HCT116 (cell line): ENCODE measurements around the gene MCM8. TPM values are rescaled to one million over a fixed set of nuclear protein-coding genes. Genes with fewer than 3 reads are reported as not detected.

Experiments
- ATAC-seq: fragments of 200-7000 bp; cut with Tn5 transposase; 2 replicates; pipeline ENCODE4 v1.9.1; 2020; ENCODE audit warnings: mild to moderate bottlenecking, moderate library complexity
- BruUV-seq: library from RNA; stranded (reverse); fragments of 400-500 nt; replicated peaks from 2 replicates; lab custom pipeline; 2021; lab: Mats Ljungman, UMichigan
- CTCF ChIA-PET: fragments of 300-600 bp; sonication (Branson Sonifier 250); formaldehyde crosslinking; loops from one replicate; lab custom pipeline; 2021; ENCODE audit warnings: antibody characterized with exemption; lab: Charles Lee
- POLR2A ChIA-PET: fragments of 300-600, 350-600 bp; sonication (Branson Sonifier 250); formaldehyde crosslinking; loops from one replicate; lab custom pipeline; 2021; ENCODE audit warnings: antibody characterized with exemption; lab: Charles Lee
- RAD21 ChIA-PET, 2 experiments: fragments of 300-600 bp; sonication (Branson Sonifier 250); formaldehyde crosslinking; loops; one replicate each; lab custom pipeline; 2023; ENCODE audit warnings: low total read pairs in 2 of 2; ENCODE audit not compliant: uncharacterized antibody in 2 of 2, unreplicated experiment in 2 of 2, low non-redundant PET in 1 of 2; lab: Charles Lee
- DNase-seq: peaks from one replicate; pipeline ENCODE4 v3.0.0-alpha.2; 2010; ENCODE audit warnings: low read depth, low spot score
- H2AFZ ChIP-seq: fragments of 200-600 bp; shearing (Covaris generic), sonication (generic); 2 replicates; pipeline ENCODE4 v1.6.1; 2017; ENCODE audit warnings: low read depth, mixed run types, mixed read lengths, antibody characterized with exemption, low read length; ENCODE audit not compliant: poor library complexity, severe bottlenecking
- H3K27ac ChIP-seq: 2 replicates; pipeline ENCODE4 v1.5.1; 2012; ENCODE audit warnings: low read depth, low read length
- H3K27me3 ChIP-seq: fragments of 200-600 bp; sonication (generic); 2 replicates; pipeline ENCODE4 v1.6.1; 2016; ENCODE audit warnings: mixed run types, low read length, mixed read lengths; ENCODE audit not compliant: insufficient read depth
- H3K36me3 ChIP-seq, 2 experiments: fragments of 200-500 bp in 1 of 2; fragments of 200-600 bp in 1 of 2; sonication (Bioruptor generic) in 1 of 2; sonication (generic) in 1 of 2; 2 replicates each; pipeline versions ENCODE4 v1.5.1 to v1.6.1; 2014 to 2016; ENCODE audit warnings: low read length in 2 of 2, inconsistent platforms in 1 of 2, mixed read lengths in 1 of 2, mixed run types in 1 of 2; ENCODE audit not compliant: insufficient read depth in 2 of 2, control insufficient read depth in 1 of 2
- H3K4me1 ChIP-seq, 2 experiments: fragments of 200-600 bp in 1 of 2; sonication (generic) in 1 of 2; 2 replicates each; pipeline versions ENCODE4 v1.5.1 to v1.6.1; 2012 to 2017; ENCODE audit warnings: low read length in 2 of 2, inconsistent platforms in 1 of 2, mild to moderate bottlenecking in 1 of 2, mixed read lengths in 1 of 2, mixed run types in 1 of 2, moderate library complexity in 1 of 2; ENCODE audit not compliant: insufficient read depth in 2 of 2, control insufficient read depth in 1 of 2
- H3K4me2 ChIP-seq: fragments of 200-600 bp; sonication (generic); 2 replicates; pipeline ENCODE4 v1.6.1; 2017; ENCODE audit warnings: mixed run types, low read length, mixed read lengths
- H3K4me3 ChIP-seq, 2 experiments: fragments of 200-600 bp in 1 of 2; sonication (generic) in 1 of 2; replicated peaks in 1 of 2; 2 replicates each; pipeline ENCODE4 v1.5.1; 2011 to 2016; ENCODE audit warnings: low read length in 2 of 2, control low read depth in 1 of 2, low read depth in 1 of 2, mild to moderate bottlenecking in 1 of 2, mixed read lengths in 1 of 2, mixed run types in 1 of 2
- H3K79me2 ChIP-seq: fragments of 200-600 bp; sonication (generic); 2 replicates; pipeline ENCODE4 v1.6.1; 2017; ENCODE audit warnings: mild to moderate bottlenecking, mixed run types, low read length, moderate library complexity, mixed read lengths; ENCODE audit not compliant: insufficient read depth
- H3K9ac ChIP-seq: fragments of 200-600 bp; sonication (generic); 2 replicates; pipeline ENCODE4 v1.6.1; 2016; ENCODE audit warnings: low read length, mixed read lengths
- H3K9me2 ChIP-seq: fragments of 200-600 bp; sonication (generic), shearing (Covaris generic); 2 replicates; pipeline ENCODE4 v1.6.1; 2017; ENCODE audit warnings: mixed run types, mild to moderate bottlenecking, moderate library complexity; ENCODE audit not compliant: insufficient read depth
- H3K9me3 ChIP-seq, 2 experiments: fragments of 200-500 bp in 1 of 2; fragments of 200-600 bp in 1 of 2; sonication (Bioruptor generic) in 1 of 2; sonication (generic) in 1 of 2; 2 replicates each; pipeline ENCODE4 v1.6.1; 2014 to 2017; ENCODE audit warnings: low read length in 2 of 2, mixed read lengths in 2 of 2, inconsistent platforms in 1 of 2, low read depth in 1 of 2, mild to moderate bottlenecking in 1 of 2, mixed run types in 1 of 2, moderate library complexity in 1 of 2; ENCODE audit not compliant: control insufficient read depth in 1 of 2, insufficient read depth in 1 of 2
- H4K20me1 ChIP-seq: fragments of 200-600 bp; sonication (generic), shearing (Covaris generic); 2 replicates; pipeline ENCODE4 v1.6.1; 2017; ENCODE audit warnings: mixed run types, mild to moderate bottlenecking, moderate library complexity; ENCODE audit not compliant: insufficient read depth
- CBX3 ChIP-seq: IDR thresholded peaks from 2 replicates; pipeline ENCODE4 v1.6.1; 2012; ENCODE audit warnings: low read depth
- ELF1 ChIP-seq: IDR thresholded peaks from 2 replicates; pipeline ENCODE4 v1.6.1; 2012; ENCODE audit warnings: low read depth, borderline replicate concordance
- EZH2 ChIP-seq: fragments of 200-600 bp; sonication (generic); IDR thresholded peaks from 2 replicates; pipeline ENCODE4 v1.6.1; 2017; ENCODE audit warnings: antibody characterized with exemption, mixed run types
- EZH2phosphoT487 ChIP-seq: fragments of 200-600 bp; IDR thresholded peaks from 2 replicates; pipeline ENCODE4 v1.6.1; 2018; ENCODE audit warnings: antibody characterized with exemption, borderline replicate concordance
- SP1 ChIP-seq: IDR thresholded peaks from 2 replicates; pipeline ENCODE4 v1.6.1; 2012; ENCODE audit warnings: low read depth
- YY1 ChIP-seq: IDR thresholded peaks from 2 replicates; pipeline ENCODE4 v1.6.1; 2011; ENCODE audit warnings: low read length, low read depth, moderate library complexity, mild to moderate bottlenecking; ENCODE audit not compliant: insufficient replicate concordance; ENCODE audit errors: extremely low read depth
- ZBTB33 ChIP-seq: IDR thresholded peaks from 2 replicates; pipeline ENCODE4 v1.6.1; 2011; ENCODE audit warnings: mild to moderate bottlenecking, low read length, moderate library complexity; ENCODE audit not compliant: insufficient replicate concordance; ENCODE audit errors: extremely low read depth
- ZFX ChIP-seq: fragments of 450-650 bp; IDR thresholded peaks from 2 replicates; pipeline ENCODE4 v1.6.1; 2017
- intact Hi-C: fragments of 100-400 bp; cut with micrococcal nuclease; formaldehyde crosslinking; loops from 2 replicates; pipeline ENCODE4 v1.10.0; 2022
- total RNA-seq: library from RNA; stranded (reverse); gene quantifications from one replicate; pipeline ENCODE4 v1.2.1, GENCODE V29; 2021; ENCODE audit not compliant: unreplicated experiment

Gene MCM8
- total RNA-seq, 1 experiment from 2014 or later = 21.9 TPM

- no peak for TF ChIP-seq ZBTB33
- TF ChIP-seq EZH2phosphoT487 = no peak
- TF ChIP-seq CBX3 = no peak
- no peak for TF ChIP-seq EZH2
- no peak for TF ChIP-seq ELF1
- TF ChIP-seq ZFX = no peak
- TF ChIP-seq YY1 = no peak
- TF ChIP-seq SP1 = no peak
- no peaks in the 10 kb centered on the region for H4K20me1 ChIP-seq
- RAD21 ChIA-PET = no interaction called here
- no peak for DNase-seq
- H3K27me3 ChIP-seq = no peaks in the 10 kb centered on the region
- H3K9me2 ChIP-seq = no peaks in the 10 kb centered on the region
- intact Hi-C loops = no loop called here
- peaks cover 0 to 12% of the 10 kb centered on the region in 2 experiments; a peak in 2 of 4 replicates for H3K4me1 ChIP-seq
- ATAC-seq = no peak
- H3K27ac ChIP-seq = no peak overlapping the region
- CTCF ChIA-PET = no interaction called here
- POLR2A ChIA-PET = no interaction called here
- no peak overlapping the region for H3K4me2 ChIP-seq
- no peak overlapping the region for H3K4me3 ChIP-seq
- no peak overlapping the region for H2AFZ ChIP-seq
- no peaks in the 10 kb centered on the region for H3K79me2 ChIP-seq
- H3K9ac ChIP-seq = no peak overlapping the region
- no peaks in the 10 kb centered on the region for H3K9me3 ChIP-seq
- no TSS peak for BruUV-seq
- no peaks in the 10 kb centered on the region for H3K36me3 ChIP-seq
These were observed 97.9 kb downstream of the MCM8 start for GRCh38 chr20:6048391-6048790.

Other genes with a start within 250 kb of the MCM8 start
- 2.4 TPM for gene SHLD1, start 200.3 kb upstream of the MCM8 start, total RNA-seq
- 0.25 TPM for gene CHGB, start 39.1 kb upstream of the MCM8 start, total RNA-seq
- gene TRMT6, start 119 bp upstream of the MCM8 start, total RNA-seq = 13.2 TPM
- 36.7 TPM for gene CRLS1, start 55.5 kb downstream of the MCM8 start, total RNA-seq
- gene LRRN4, start 103.4 kb downstream of the MCM8 start, total RNA-seq = 0.10 TPM
- gene FERMT1, start 172.4 kb downstream of the MCM8 start, total RNA-seq = 34.9 TPM